ENCODE results near the gene LOXL3.

The LOXL3 gene

GRCh38 chr2:74551530-74551929 is 2.2 kb downstream of the LOXL3 start:
- TF ChIP-seq CTCF (IDR thresholded peaks at IDR 0.05; ENCODE audit: low read depth, low read length), result no peak
- H3K4me3 ChIP-seq (ENCODE audit: low read depth, low read length), result peak overlapping the region; percentile 96; the same call in 1 of the 2 replicates

GRCh38 chr2:74550231-74550630 is 3.5 kb downstream of the LOXL3 start:
- no peak overlapping the region for H3K4me3 ChIP-seq (ENCODE audit: low read depth, low read length)
- no peak for TF ChIP-seq CTCF (IDR thresholded peaks at IDR 0.05; ENCODE audit: low read depth, low read length)

- TF ChIP-seq CTCF (IDR thresholded peaks at IDR 0.05; ENCODE audit: low read depth, low read length), result no peak
- H3K4me3 ChIP-seq (ENCODE audit: low read depth, low read length), result peak overlapping the region; percentile 50
These were observed 4.6 kb downstream of the LOXL3 start for GRCh38 chr2:74548900-74549826.

GRCh38 chr2:74548285-74548899 is 5.3 kb downstream of the LOXL3 start:
- no peak for TF ChIP-seq CTCF (IDR thresholded peaks at IDR 0.05; ENCODE audit: low read depth, low read length)
- peak overlapping the region; percentile 50 for H3K4me3 ChIP-seq (ENCODE audit: low read depth, low read length)

GRCh38 chr2:74546004-74546403 is 7.7 kb downstream of the LOXL3 start:
- no peak for TF ChIP-seq CTCF (IDR thresholded peaks at IDR 0.05; ENCODE audit: low read depth, low read length)
- H3K4me3 ChIP-seq (ENCODE audit: low read depth, low read length), result no peak overlapping the region

- H3K4me3 ChIP-seq (ENCODE audit: low read depth, low read length), result no peak overlapping the region
- TF ChIP-seq CTCF (IDR thresholded peaks at IDR 0.05; ENCODE audit: low read depth, low read length), result no peak
These were observed 9.1 kb downstream of the LOXL3 start for GRCh38 chr2:74544634-74545033.

- no peak for TF ChIP-seq CTCF (IDR thresholded peaks at IDR 0.05; ENCODE audit: low read depth, low read length)
These were observed 10.8 kb downstream of the LOXL3 start for GRCh38 chr2:74542978-74543377.

More at GRCh38 chr2:74542978-74543377, 10.8 kb downstream of the LOXL3 start:
- H3K4me3 ChIP-seq (ENCODE audit: low read depth, low read length), result no peak overlapping the region
